HL-60 (cell line): Measurements from ENCODE around the gene UBE2J1.

Experiments
- DNase-seq, 2 experiments: peaks; one replicate each; pipeline ENCODE4 v3.0.0-alpha.2; 2010 to 2020; ENCODE audit warnings: low read depth in 1 of 2, low spot score in 1 of 2
- H3K27ac ChIP-seq: fragments of 250-450 bp; sonication (Bioruptor Pico); replicated peaks from 2 replicates; pipeline ENCODE4 v1.5.1; 2020; ENCODE audit warnings: mild to moderate bottlenecking, moderate library complexity
- H3K27me3 ChIP-seq: fragments of 250-450 bp; sonication (Bioruptor Pico); 2 replicates; pipeline ENCODE4 v1.5.1; 2021; ENCODE audit warnings: mild to moderate bottlenecking, moderate library complexity; ENCODE audit not compliant: insufficient read depth, poor library complexity, severe bottlenecking
- H3K4me3 ChIP-seq: replicated peaks from 2 replicates; pipeline ENCODE4 v1.5.1; 2011; ENCODE audit warnings: mild to moderate bottlenecking, control low read depth, low read length; ENCODE audit not compliant: insufficient read depth
- CTCF ChIP-seq: IDR thresholded peaks from one replicate; pipeline ENCODE4 v1.5.1; 2011; ENCODE audit warnings: low read length, control low read depth, inconsistent platforms; ENCODE audit not compliant: insufficient read depth
- GABPA ChIP-seq: IDR thresholded peaks from 2 replicates; pipeline ENCODE4 v1.6.1; 2012; ENCODE audit warnings: low read depth
- POLR2AphosphoS5 ChIP-seq: IDR thresholded peaks from 2 replicates; pipeline ENCODE4 v1.6.1; 2012; ENCODE audit warnings: low read depth
- REST ChIP-seq: IDR thresholded peaks from 2 replicates; pipeline ENCODE4 v1.6.1; 2012; ENCODE audit warnings: low read depth; ENCODE audit not compliant: insufficient replicate concordance
- SPI1 ChIP-seq: IDR thresholded peaks from 2 replicates; pipeline ENCODE4 v1.6.1; 2012; ENCODE audit warnings: low read depth, mild to moderate bottlenecking, borderline replicate concordance

UBE2J1 gene

GRCh38 chr6:89355511-89356194 is 3.1 kb upstream of the UBE2J1 start:
- TF ChIP-seq REST (no peak), GABPA (no peak), CTCF (no peak), SPI1 (no peak), POLR2AphosphoS5 (no peak)
- DNase-seq: no peak
- no peak overlapping the region for H3K4me3 ChIP-seq
- H3K27ac ChIP-seq: peak overlapping the region; percentile 75; the same call in 1 of the 2 replicates
- H3K27me3 ChIP-seq: no peaks in the 10 kb centered on the region

GRCh38 chr6:89353702-89354392 is 1.3 kb upstream of the UBE2J1 start:
- peak overlapping the region; percentile 93 for H3K27ac ChIP-seq
- H3K27me3 ChIP-seq: no peaks in the 10 kb centered on the region
- DNase-seq: no peak
- H3K4me3 ChIP-seq: no peak overlapping the region
- TF ChIP-seq POLR2AphosphoS5: no peak

- peak overlapping the region; percentile 93 for H3K27ac ChIP-seq
- TF ChIP-seq SPI1 (no peak), CTCF (no peak), GABPA (no peak), REST (no peak), POLR2AphosphoS5 (no peak; the same call in 1 of the 2 replicates)
- peak overlapping the region; percentile 65 for H3K4me3 ChIP-seq
- H3K27me3 ChIP-seq: no peaks in the 10 kb centered on the region
- DNase-seq: no peak
Measured at GRCh38 chr6:89353118-89353556, 615 bp upstream of the UBE2J1 start.

- DNase-seq: no peak
- Histone ChIP-seq H3K27me3 (no peaks in the 10 kb centered on the region), H3K4me3 (peak overlapping the region; percentile 65), H3K27ac (peak overlapping the region; percentile 93)
- TF ChIP-seq POLR2AphosphoS5 (no peak), CTCF (no peak), GABPA (no peak), SPI1 (no peak), REST (no peak)
Measured at GRCh38 chr6:89351671-89352277, 748 bp downstream of the UBE2J1 start.
